SK-N-SH treated with all-trans-retinoic acid at 6 μM for 48 hours (cell line): Measurements from ENCODE around the gene RALA.

Experiments used
- ARNTL ChIP-seq: fragments of 450-650 bp; formaldehyde crosslinking; IDR thresholded peaks from 2 replicates; pipeline ENCODE4 v1.5.0; 2020; ENCODE audit warnings: low read depth, mild to moderate bottlenecking, moderate library complexity, borderline replicate concordance
- BACH2 ChIP-seq: fragments of 250-450 bp; sonication (Bioruptor Pico); IDR thresholded peaks from 2 replicates; pipeline ENCODE4 v1.9.0; 2021; ENCODE audit warnings: mild to moderate bottlenecking, borderline replicate concordance
- ESRRG ChIP-seq: fragments of 250-450 bp; sonication (Bioruptor Pico); IDR thresholded peaks from 2 replicates; pipeline ENCODE4 v1.6.1; 2021; ENCODE audit warnings: mild to moderate bottlenecking
- GLIS3 ChIP-seq: fragments of 250-450 bp; sonication (Bioruptor Pico); IDR thresholded peaks from 2 replicates; pipeline ENCODE4 v1.5.0; 2020; ENCODE audit warnings: mild to moderate bottlenecking, moderate library complexity
- OSR1 ChIP-seq: fragments of 250-450 bp; sonication (Bioruptor Pico); IDR thresholded peaks from 2 replicates; pipeline ENCODE4 v1.8.0; 2022; ENCODE audit warnings: moderate library complexity, mild to moderate bottlenecking, inconsistent platforms
- RARB ChIP-seq: fragments of 250-450 bp; sonication (Bioruptor Pico); IDR thresholded peaks from 2 replicates; pipeline ENCODE4 v1.8.0; 2021; ENCODE audit warnings: mild to moderate bottlenecking, moderate library complexity
- TF ChIP-seq, protein P1 (sequence below): fragments of 250-450 bp; sonication (Bioruptor Pico); IDR thresholded peaks from 2 replicates; pipeline ENCODE4 v1.5.1; 2020; ENCODE audit warnings: low read depth, mild to moderate bottlenecking, moderate library complexity
- TF ChIP-seq, protein P2 (sequence below): fragments of 250-450 bp; sonication (Bioruptor Pico); IDR thresholded peaks from 2 replicates; pipeline ENCODE4 v1.8.0; 2020; ENCODE audit warnings: mild to moderate bottlenecking, moderate library complexity, borderline replicate concordance

DNA sequence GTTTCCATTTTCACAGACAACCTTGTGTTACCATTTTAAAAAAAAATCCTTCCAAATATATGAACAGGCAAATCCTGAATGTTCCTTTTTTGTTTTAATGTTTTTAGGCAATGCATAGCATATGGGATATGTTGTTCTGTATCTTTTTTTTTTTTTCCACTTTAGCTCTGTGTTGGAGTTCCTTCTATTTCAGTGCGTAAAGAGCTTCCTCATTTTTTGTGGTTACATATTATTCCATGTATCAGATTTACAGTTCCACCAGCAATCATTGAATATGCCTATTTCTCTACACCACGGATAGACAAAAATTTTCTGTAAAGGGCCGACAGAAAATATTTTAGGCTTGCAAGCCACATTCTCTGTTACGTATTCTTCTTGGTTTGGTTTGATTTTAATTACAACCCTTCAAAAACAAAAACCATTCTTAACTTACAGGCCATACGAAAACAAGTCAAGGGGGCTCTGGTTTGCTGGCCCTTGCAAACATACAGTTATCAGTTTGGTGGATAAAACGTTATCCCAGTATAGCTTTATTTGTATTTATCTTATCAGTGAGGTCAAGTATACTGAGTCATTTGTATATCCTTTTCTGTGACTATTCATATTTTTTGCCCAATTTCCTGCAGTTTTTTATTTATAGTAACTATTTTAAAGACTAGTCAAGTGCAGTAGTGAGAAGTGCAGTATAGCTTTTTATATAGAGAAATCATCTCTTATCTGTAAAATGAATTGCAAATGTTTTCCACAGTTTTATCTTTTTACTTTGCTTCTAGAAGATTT, 55.7 kb downstream of the RALA start:
- no peak for TF ChIP-seq GLIS3 (CRISPR knock-in tag)
- TF ChIP-seq ESRRG (CRISPR knock-in tag), result no peak
- no peak for TF ChIP-seq OSR1 (CRISPR knock-in tag)
- TF ChIP-seq ARNTL (CRISPR knock-in tag), result no peak
- no peak for TF ChIP-seq BACH2 (CRISPR knock-in tag)
- TF ChIP-seq, protein P1, sequence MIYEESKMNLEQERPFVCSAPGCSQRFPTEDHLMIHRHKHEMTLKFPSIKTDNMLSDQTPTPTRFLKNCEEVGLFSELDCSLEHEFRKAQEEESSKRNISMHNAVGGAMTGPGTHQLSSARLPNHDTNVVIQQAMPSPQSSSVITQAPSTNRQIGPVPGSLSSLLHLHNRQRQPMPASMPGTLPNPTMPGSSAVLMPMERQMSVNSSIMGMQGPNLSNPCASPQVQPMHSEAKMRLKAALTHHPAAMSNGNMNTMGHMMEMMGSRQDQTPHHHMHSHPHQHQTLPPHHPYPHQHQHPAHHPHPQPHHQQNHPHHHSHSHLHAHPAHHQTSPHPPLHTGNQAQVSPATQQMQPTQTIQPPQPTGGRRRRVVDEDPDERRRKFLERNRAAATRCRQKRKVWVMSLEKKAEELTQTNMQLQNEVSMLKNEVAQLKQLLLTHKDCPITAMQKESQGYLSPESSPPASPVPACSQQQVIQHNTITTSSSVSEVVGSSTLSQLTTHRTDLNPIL (CRISPR knock-in tag), result no peak
- TF ChIP-seq RARB (CRISPR knock-in tag), result no peak
- TF ChIP-seq, protein P2, sequence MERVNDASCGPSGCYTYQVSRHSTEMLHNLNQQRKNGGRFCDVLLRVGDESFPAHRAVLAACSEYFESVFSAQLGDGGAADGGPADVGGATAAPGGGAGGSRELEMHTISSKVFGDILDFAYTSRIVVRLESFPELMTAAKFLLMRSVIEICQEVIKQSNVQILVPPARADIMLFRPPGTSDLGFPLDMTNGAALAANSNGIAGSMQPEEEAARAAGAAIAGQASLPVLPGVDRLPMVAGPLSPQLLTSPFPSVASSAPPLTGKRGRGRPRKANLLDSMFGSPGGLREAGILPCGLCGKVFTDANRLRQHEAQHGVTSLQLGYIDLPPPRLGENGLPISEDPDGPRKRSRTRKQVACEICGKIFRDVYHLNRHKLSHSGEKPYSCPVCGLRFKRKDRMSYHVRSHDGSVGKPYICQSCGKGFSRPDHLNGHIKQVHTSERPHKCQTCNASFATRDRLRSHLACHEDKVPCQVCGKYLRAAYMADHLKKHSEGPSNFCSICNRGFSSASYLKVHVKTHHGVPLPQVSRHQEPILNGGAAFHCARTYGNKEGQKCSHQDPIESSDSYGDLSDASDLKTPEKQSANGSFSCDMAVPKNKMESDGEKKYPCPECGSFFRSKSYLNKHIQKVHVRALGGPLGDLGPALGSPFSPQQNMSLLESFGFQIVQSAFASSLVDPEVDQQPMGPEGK (CRISPR knock-in tag), result no peak
